ENCODE measurements around the gene CYP4F8.
A peak's percentile ranks its signal among the peaks of the same experiment; 100 is the strongest.
"Not testable (repeated sequence)": the region's sequence is repeated elsewhere in the genome, so short reads cannot be mapped to it uniquely, and the experiment has no call there.

CYP4F8 gene

GRCh38 chr19:15614507-15615379 lies at the start of gene CYP4F8:
TSS of gene CYP4F8 (plus strand) at chr19:15615218. CDS start at chr19:15615617, 399 bp downstream.
- no peak for DNase-seq

- DNase-seq = no peak
Measured at GRCh38 chr19:15570420-15570819, 44.6 kb upstream of the CYP4F8 start.

GRCh38 chr19:15575406-15575805 lies 39.6 kb upstream of the CYP4F8 start:
- no peak for DNase-seq

GRCh38 chr19:15576526-15577156 lies 38.4 kb upstream of the CYP4F8 start:
- DNase-seq = no peak

GRCh38 chr19:15577184-15577771 lies 37.7 kb upstream of the CYP4F8 start:
- DNase-seq = no peak

- DNase-seq = no peak
Measured at GRCh38 chr19:15583346-15583745, 31.7 kb upstream of the CYP4F8 start.

- DNase-seq = no peak
Measured at GRCh38 chr19:15584095-15584494, 30.9 kb upstream of the CYP4F8 start.

- DNase-seq = peak; percentile 74 to 85 (median 80)
Measured at GRCh38 chr19:15584541-15585115, 30.4 kb upstream of the CYP4F8 start.

- DNase-seq = no peak
Measured at GRCh38 chr19:15587663-15588062, 27.4 kb upstream of the CYP4F8 start.

- DNase-seq = no peak
Measured at GRCh38 chr19:15588265-15588664, 26.8 kb upstream of the CYP4F8 start.

GRCh38 chr19:15589760-15590451 lies 25.1 kb upstream of the CYP4F8 start:
- no peak for DNase-seq

- no peak for DNase-seq
Measured at GRCh38 chr19:15591796-15592195, 23.2 kb upstream of the CYP4F8 start.

GRCh38 chr19:15592506-15592905 lies 22.5 kb upstream of the CYP4F8 start:
- not testable (repeated sequence) for DNase-seq

- DNase-seq = not testable (repeated sequence)
Measured at GRCh38 chr19:15593766-15594165, 21.3 kb upstream of the CYP4F8 start.

GRCh38 chr19:15595069-15595468 lies 19.9 kb upstream of the CYP4F8 start:
- no peak for DNase-seq

- DNase-seq = not testable (repeated sequence)
Measured at GRCh38 chr19:15607978-15608925, 6.8 kb upstream of the CYP4F8 start.

GRCh38 chr19:15609261-15609660 lies 5.8 kb upstream of the CYP4F8 start:
- DNase-seq = no peak

- DNase-seq = no peak
Measured at GRCh38 chr19:15612342-15612741, 2.7 kb upstream of the CYP4F8 start.

GRCh38 chr19:15613338-15613737 lies 1.7 kb upstream of the CYP4F8 start:
- DNase-seq = no peak

GRCh38 chr19:15615526-15615925 lies 508 bp downstream of the CYP4F8 start:
- DNase-seq = no peak

- DNase-seq = no peak
Measured at GRCh38 chr19:15616183-15616582, 1.2 kb downstream of the CYP4F8 start.
